Activated naive CD4-positive, alpha-beta T cell treated with anti-CD3 and anti-CD28 coated beads, Interleukin-2, amount 10 ng/mL, durations not matched to agents 7 days and 5 days (primary cell): ENCODE results near the gene ULK1.
"Not testable (repeated sequence)": the region's sequence is repeated elsewhere in the genome, so short reads cannot be mapped to it uniquely, and the experiment has no call there.

Experiments
- CTCF ChIA-PET: fragments of 350-600 bp; sonication (Branson Sonifier 250); formaldehyde crosslinking; loops from one replicate; lab custom pipeline; 2021; ENCODE audit warnings: antibody characterized with exemption; lab: Charles Lee
- DNase-seq: peaks from one replicate; pipeline ENCODE4 v3.0.0-alpha.2; 2020
- H3K27ac Mint-ChIP-seq: one replicate; pipeline ENCODE4 v1.8.0; 2021; ENCODE audit warnings: mild to moderate bottlenecking, moderate library complexity, mixed read lengths
- H3K27me3 Mint-ChIP-seq: one replicate; pipeline ENCODE4 v1.8.0; 2021; ENCODE audit warnings: mild to moderate bottlenecking, mixed read lengths
- H3K36me3 Mint-ChIP-seq: one replicate; pipeline ENCODE4 v1.8.0; 2021; ENCODE audit warnings: mixed read lengths
- H3K4me1 Mint-ChIP-seq: one replicate; pipeline ENCODE4 v1.8.0; 2021; ENCODE audit warnings: mixed read lengths
- H3K4me3 Mint-ChIP-seq: one replicate; pipeline ENCODE4 v1.8.0; 2021; ENCODE audit warnings: mild to moderate bottlenecking, moderate library complexity, mixed read lengths
- H3K9me3 Mint-ChIP-seq: one replicate; pipeline ENCODE4 v1.8.0; 2021; ENCODE audit warnings: mixed read lengths

Gene ULK1

GRCh38 chr12:131938082-131938481 lies 43.7 kb downstream of the ULK1 start:
- peaks cover 40% of the 10 kb centered on the region for H3K36me3 Mint-ChIP-seq
- H3K27me3 Mint-ChIP-seq, result no peaks in the 10 kb centered on the region
- no peak overlapping the region for H3K4me3 Mint-ChIP-seq
- H3K4me1 Mint-ChIP-seq, result no peaks in the 10 kb centered on the region
- no peaks in the 10 kb centered on the region for H3K9me3 Mint-ChIP-seq
- H3K27ac Mint-ChIP-seq, result no peak overlapping the region
- DNase-seq, result no peak
- CTCF ChIA-PET, result no interaction called here

- CTCF ChIA-PET, result no interaction called here
- H3K36me3 Mint-ChIP-seq, result peaks cover 36% of the 10 kb centered on the region
- no peak overlapping the region for H3K27ac Mint-ChIP-seq
- DNase-seq, result no peak
- no peaks in the 10 kb centered on the region for H3K9me3 Mint-ChIP-seq
- no peaks in the 10 kb centered on the region for H3K27me3 Mint-ChIP-seq
- no peaks in the 10 kb centered on the region for H3K4me1 Mint-ChIP-seq
- H3K4me3 Mint-ChIP-seq, result no peak overlapping the region
These were observed 44.6 kb downstream of the ULK1 start for GRCh38 chr12:131939007-131939406.

- Mint-ChIP-seq H3K36me3 (peaks cover 37% of the 10 kb centered on the region), H3K27ac (no peak overlapping the region), H3K9me3 (no peaks in the 10 kb centered on the region), H3K4me3 (no peak overlapping the region), H3K4me1 (no peaks in the 10 kb centered on the region), H3K27me3 (no peaks in the 10 kb centered on the region)
- DNase-seq, result no peak
- CTCF ChIA-PET, result no interaction called here
These were observed 45.7 kb downstream of the ULK1 start for GRCh38 chr12:131940141-131940547.

- CTCF ChIA-PET, result no interaction called here
- H3K4me3 Mint-ChIP-seq, result no peak overlapping the region
- H3K36me3 Mint-ChIP-seq, result peaks cover 36% of the 10 kb centered on the region
- peak; percentile 13 for DNase-seq
- H3K27me3 Mint-ChIP-seq, result no peaks in the 10 kb centered on the region
- no peak overlapping the region for H3K27ac Mint-ChIP-seq
- no peaks in the 10 kb centered on the region for H3K9me3 Mint-ChIP-seq
- H3K4me1 Mint-ChIP-seq, result no peaks in the 10 kb centered on the region
These were observed 46.9 kb downstream of the ULK1 start for GRCh38 chr12:131941116-131941986.

GRCh38 chr12:131941987-131942341 lies 47.5 kb downstream of the ULK1 start:
- H3K4me1 Mint-ChIP-seq, result no peaks in the 10 kb centered on the region
- DNase-seq, result peak; percentile 2
- H3K36me3 Mint-ChIP-seq, result peaks cover 35% of the 10 kb centered on the region
- no peaks in the 10 kb centered on the region for H3K27me3 Mint-ChIP-seq
- no peak overlapping the region for H3K27ac Mint-ChIP-seq
- CTCF ChIA-PET, result no interaction called here
- H3K4me3 Mint-ChIP-seq, result no peak overlapping the region
- H3K9me3 Mint-ChIP-seq, result no peaks in the 10 kb centered on the region

GRCh38 chr12:131942671-131943070 lies 48.2 kb downstream of the ULK1 start:
- CTCF ChIA-PET, result no interaction called here

GRCh38 chr12:131943389-131943788 lies 49.0 kb downstream of the ULK1 start:
- Mint-ChIP-seq H3K27me3 (no peaks in the 10 kb centered on the region), H3K27ac (no peak overlapping the region), H3K9me3 (no peaks in the 10 kb centered on the region), H3K4me3 (no peak overlapping the region), H3K36me3 (peaks cover 28% of the 10 kb centered on the region), H3K4me1 (peaks cover 12% of the 10 kb centered on the region)
- CTCF ChIA-PET, result no interaction called here
- DNase-seq, result peak; percentile 19

More at GRCh38 chr12:131942671-131943070, 48.2 kb downstream of the ULK1 start:
- no peak for DNase-seq
- no peak overlapping the region for H3K4me3 Mint-ChIP-seq
- H3K4me1 Mint-ChIP-seq, result peaks cover 5% of the 10 kb centered on the region
- H3K27ac Mint-ChIP-seq, result no peak overlapping the region
- no peaks in the 10 kb centered on the region for H3K9me3 Mint-ChIP-seq
- H3K27me3 Mint-ChIP-seq, result no peaks in the 10 kb centered on the region
- peaks cover 32% of the 10 kb centered on the region for H3K36me3 Mint-ChIP-seq

- CTCF ChIA-PET, result no interaction called here
- no peaks in the 10 kb centered on the region for H3K9me3 Mint-ChIP-seq
These were observed 49.5 kb downstream of the ULK1 start for GRCh38 chr12:131943876-131944275.

GRCh38 chr12:131944601-131945251 lies 50.3 kb downstream of the ULK1 start:
- DNase-seq, result peak; percentile 9
- Mint-ChIP-seq H3K27me3 (no peaks in the 10 kb centered on the region), H3K27ac (no peak overlapping the region), H3K4me1 (peaks cover 23% of the 10 kb centered on the region), H3K36me3 (peaks cover 26% of the 10 kb centered on the region), H3K4me3 (no peak overlapping the region), H3K9me3 (no peaks in the 10 kb centered on the region)
- CTCF ChIA-PET, result no interaction called here

More at GRCh38 chr12:131943876-131944275, 49.5 kb downstream of the ULK1 start:
- peaks cover 17% of the 10 kb centered on the region for H3K4me1 Mint-ChIP-seq
- DNase-seq, result no peak
- no peaks in the 10 kb centered on the region for H3K27me3 Mint-ChIP-seq
- no peak overlapping the region for H3K27ac Mint-ChIP-seq
- H3K4me3 Mint-ChIP-seq, result no peak overlapping the region
- peaks cover 27% of the 10 kb centered on the region for H3K36me3 Mint-ChIP-seq

GRCh38 chr12:131946757-131947156 lies 52.3 kb downstream of the ULK1 start:
- peaks cover 30% of the 10 kb centered on the region for H3K4me1 Mint-ChIP-seq
- peak; percentile 13 for DNase-seq

GRCh38 chr12:131947482-131948027 lies 53.1 kb downstream of the ULK1 start:
- Mint-ChIP-seq H3K4me1 (peaks cover 33% of the 10 kb centered on the region), H3K27me3 (no peaks in the 10 kb centered on the region), H3K4me3 (no peak overlapping the region), H3K9me3 (no peaks in the 10 kb centered on the region), H3K36me3 (peaks cover 10% of the 10 kb centered on the region), H3K27ac (peak overlapping the region; percentile 76)
- peak; percentile 24 for DNase-seq
- CTCF ChIA-PET, result no interaction called here

More at GRCh38 chr12:131946757-131947156, 52.3 kb downstream of the ULK1 start:
- no peaks in the 10 kb centered on the region for H3K9me3 Mint-ChIP-seq
- no peak overlapping the region for H3K27ac Mint-ChIP-seq
- H3K27me3 Mint-ChIP-seq, result no peaks in the 10 kb centered on the region
- CTCF ChIA-PET, result no interaction called here
- H3K4me3 Mint-ChIP-seq, result no peak overlapping the region
- peaks cover 14% of the 10 kb centered on the region for H3K36me3 Mint-ChIP-seq

- Mint-ChIP-seq H3K9me3 (no peaks in the 10 kb centered on the region), H3K4me3 (peak overlapping the region; percentile 76), H3K36me3 (peaks cover 8% of the 10 kb centered on the region), H3K27me3 (no peaks in the 10 kb centered on the region), H3K27ac (peak overlapping the region; percentile 80), H3K4me1 (peaks cover 39% of the 10 kb centered on the region)
- peak; percentile 17 for DNase-seq
- CTCF ChIA-PET, result no interaction called here
These were observed 53.8 kb downstream of the ULK1 start for GRCh38 chr12:131948166-131948712.

- peak overlapping the region; percentile 80 for H3K27ac Mint-ChIP-seq
- DNase-seq, H3K36me3 Mint-ChIP-seq, H3K27me3 Mint-ChIP-seq, CTCF ChIA-PET, H3K9me3 Mint-ChIP-seq: not testable (repeated sequence)
- peaks cover 43% of the 10 kb centered on the region for H3K4me1 Mint-ChIP-seq
- H3K4me3 Mint-ChIP-seq, result peak overlapping the region; percentile 76
These were observed 54.5 kb downstream of the ULK1 start for GRCh38 chr12:131948713-131949430.
